ENCODE measurements around the gene PPFIBP2. TPM values are rescaled to one million over a fixed set of nuclear protein-coding genes. Genes with fewer than 3 reads are reported as not detected.

PPFIBP2 gene
- total RNA-seq, 1 donor from 2014 or later, result 8.7 TPM

GRCh38 chr11:7549681-7550080 lies 35.9 kb downstream of the PPFIBP2 start:
- Histone ChIP-seq H3K4me2 (no peak overlapping the region), H4K20me1 (ENCODE audit: low read depth) (no peaks in the 10 kb centered on the region), H3K4me1 (no peaks in the 10 kb centered on the region), H3K27me3 (no peaks in the 10 kb centered on the region), H3K36me3 (no peaks in the 10 kb centered on the region), H3K4me3 (no peak overlapping the region), H2AFZ (replicated peaks) (no peak overlapping the region), H3K9me3 (ENCODE audit: low read depth) (no peaks in the 10 kb centered on the region), H3K27ac (no peak overlapping the region), H3K9ac (no peak overlapping the region), H3K79me2 (ENCODE audit: low read depth) (no peaks in the 10 kb centered on the region), H3F3A (ENCODE audit: low read depth) (no peaks in the 10 kb centered on the region)
- H3K27ac Mint-ChIP-seq, result no peak overlapping the region
- no peak for DNase-seq (ENCODE audit: low spot score)
- TF ChIP-seq EZH2phosphoT487 (IDR thresholded peaks at IDR 0.05) (no peak), CTCF (IDR thresholded peaks at IDR 0.05) (no peak), EZH2 (IDR thresholded peaks at IDR 0.05) (no peak)
- no peaks in the 10 kb centered on the region for H3K36me3 Mint-ChIP-seq
- peaks cover 4% of the 10 kb centered on the region for H3K27me3 Mint-ChIP-seq (ENCODE audit: insufficient read depth, low read depth)
- peaks cover 3% of the 10 kb centered on the region for H3K4me1 Mint-ChIP-seq
- H3K4me3 Mint-ChIP-seq, result no peak overlapping the region
- H3K9me3 Mint-ChIP-seq, result no peaks in the 10 kb centered on the region

- H2AFZ ChIP-seq (replicated peaks), result no peak overlapping the region
- H3K27ac ChIP-seq, result no peak overlapping the region
- no peak overlapping the region for H3K4me3 Mint-ChIP-seq
- no peak overlapping the region for H3K4me2 ChIP-seq
- peaks cover 3% of the 10 kb centered on the region for H3K27me3 Mint-ChIP-seq (ENCODE audit: insufficient read depth, low read depth)
- no peak overlapping the region for H3K27ac Mint-ChIP-seq
- H3K4me3 ChIP-seq, result no peak overlapping the region
- DNase-seq (ENCODE audit: low spot score), result no peak
- no peaks in the 10 kb centered on the region for H3K9me3 Mint-ChIP-seq
- no peaks in the 10 kb centered on the region for H3K27me3 ChIP-seq
- H3K36me3 ChIP-seq, result no peaks in the 10 kb centered on the region
- no peaks in the 10 kb centered on the region for H3F3A ChIP-seq (ENCODE audit: low read depth)
- TF ChIP-seq EZH2 (IDR thresholded peaks at IDR 0.05), result no peak
- no peak for TF ChIP-seq EZH2phosphoT487 (IDR thresholded peaks at IDR 0.05)
- H3K9me3 ChIP-seq (ENCODE audit: low read depth), result no peaks in the 10 kb centered on the region
- H4K20me1 ChIP-seq (ENCODE audit: low read depth), result no peaks in the 10 kb centered on the region
- no peaks in the 10 kb centered on the region for H3K36me3 Mint-ChIP-seq
- H3K9ac ChIP-seq, result no peak overlapping the region
- H3K4me1 Mint-ChIP-seq, result no peaks in the 10 kb centered on the region
- no peaks in the 10 kb centered on the region for H3K79me2 ChIP-seq (ENCODE audit: low read depth)
- no peaks in the 10 kb centered on the region for H3K4me1 ChIP-seq
Observed at GRCh38 chr11:7551571-7551970, 37.8 kb downstream of the PPFIBP2 start.

- no peak overlapping the region for H3K27ac ChIP-seq
- no peak overlapping the region for H3K4me3 ChIP-seq
- Mint-ChIP-seq H3K4me1 (no peaks in the 10 kb centered on the region), H3K36me3 (no peaks in the 10 kb centered on the region), H3K27me3 (ENCODE audit: insufficient read depth, low read depth) (no peaks in the 10 kb centered on the region), H3K27ac (no peak overlapping the region), H3K9me3 (no peaks in the 10 kb centered on the region), H3K4me3 (no peak overlapping the region)
- no peak overlapping the region for H2AFZ ChIP-seq (replicated peaks)
- no peak overlapping the region for H3K4me2 ChIP-seq
- no peaks in the 10 kb centered on the region for H3K36me3 ChIP-seq
- H4K20me1 ChIP-seq (ENCODE audit: low read depth), result no peaks in the 10 kb centered on the region
- no peak overlapping the region for H3K9ac ChIP-seq
- H3K79me2 ChIP-seq (ENCODE audit: low read depth), result no peaks in the 10 kb centered on the region
- no peak for DNase-seq (ENCODE audit: low spot score)
- no peaks in the 10 kb centered on the region for H3K27me3 ChIP-seq
- H3F3A ChIP-seq (ENCODE audit: low read depth), result no peaks in the 10 kb centered on the region
- H3K4me1 ChIP-seq, result no peaks in the 10 kb centered on the region
- TF ChIP-seq CTCF (IDR thresholded peaks at IDR 0.05) (no peak), EZH2phosphoT487 (IDR thresholded peaks at IDR 0.05) (no peak), EZH2 (IDR thresholded peaks at IDR 0.05) (no peak)
- no peaks in the 10 kb centered on the region for H3K9me3 ChIP-seq (ENCODE audit: low read depth)
Observed at GRCh38 chr11:7552666-7553065, 38.9 kb downstream of the PPFIBP2 start.

GRCh38 chr11:7555052-7555699 lies 41.4 kb downstream of the PPFIBP2 start:
- Histone ChIP-seq H3K27ac (no peak overlapping the region), H3K27me3 (no peaks in the 10 kb centered on the region), H3K4me2 (no peak overlapping the region), H2AFZ (replicated peaks) (no peak overlapping the region), H3K79me2 (ENCODE audit: low read depth) (no peaks in the 10 kb centered on the region), H3K9me3 (ENCODE audit: low read depth) (no peaks in the 10 kb centered on the region), H4K20me1 (ENCODE audit: low read depth) (no peaks in the 10 kb centered on the region), H3K9ac (no peak overlapping the region), H3F3A (ENCODE audit: low read depth) (no peaks in the 10 kb centered on the region), H3K36me3 (no peaks in the 10 kb centered on the region), H3K4me3 (no peak overlapping the region), H3K4me1 (peaks cover 8% of the 10 kb centered on the region)
- TF ChIP-seq EZH2phosphoT487 (IDR thresholded peaks at IDR 0.05), result no peak
- no peak for TF ChIP-seq CTCF (IDR thresholded peaks at IDR 0.05)
- TF ChIP-seq EZH2 (IDR thresholded peaks at IDR 0.05), result no peak
- no peaks in the 10 kb centered on the region for H3K27me3 Mint-ChIP-seq (ENCODE audit: insufficient read depth, low read depth)
- no peak for DNase-seq (ENCODE audit: low spot score)
- no peak overlapping the region for H3K4me3 Mint-ChIP-seq
- peaks cover 4% of the 10 kb centered on the region for H3K4me1 Mint-ChIP-seq
- H3K36me3 Mint-ChIP-seq, result no peaks in the 10 kb centered on the region
- H3K27ac Mint-ChIP-seq, result no peak overlapping the region
- H3K9me3 Mint-ChIP-seq, result no peaks in the 10 kb centered on the region

All from neural progenitor cell (in vitro differentiated cells).